ENCODE measurements around the gene UHRF2.

DNA sequence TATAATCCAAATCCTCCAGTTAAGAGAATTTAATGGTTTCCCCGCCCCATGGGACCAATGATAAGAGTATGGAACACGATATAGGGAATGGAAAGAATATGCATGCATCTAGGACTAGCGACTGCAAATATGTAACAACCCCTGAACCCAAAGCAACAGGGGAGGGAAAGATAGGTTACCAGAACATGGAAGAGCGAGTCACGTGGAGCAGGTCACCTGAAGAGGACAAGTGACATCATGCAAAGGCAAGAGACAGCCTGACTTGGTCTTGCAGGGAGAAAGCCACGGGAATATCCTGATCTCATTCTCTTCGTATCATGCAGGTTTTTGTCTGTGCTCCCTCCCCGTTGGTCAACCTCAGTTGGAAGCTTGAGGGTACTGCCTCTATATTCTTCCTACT, 4.7 kb upstream of the UHRF2 start:
- TF ChIP-seq GATA2 (IDR thresholded peaks at IDR 0.05; ENCODE audit: low read depth, low read length) (no peak), GATA3 (IDR thresholded peaks at IDR 0.05; ENCODE audit: low read depth, low read length) (no peak)
